ENCODE results near the gene DLEC1.

DLEC1 gene

DNA sequence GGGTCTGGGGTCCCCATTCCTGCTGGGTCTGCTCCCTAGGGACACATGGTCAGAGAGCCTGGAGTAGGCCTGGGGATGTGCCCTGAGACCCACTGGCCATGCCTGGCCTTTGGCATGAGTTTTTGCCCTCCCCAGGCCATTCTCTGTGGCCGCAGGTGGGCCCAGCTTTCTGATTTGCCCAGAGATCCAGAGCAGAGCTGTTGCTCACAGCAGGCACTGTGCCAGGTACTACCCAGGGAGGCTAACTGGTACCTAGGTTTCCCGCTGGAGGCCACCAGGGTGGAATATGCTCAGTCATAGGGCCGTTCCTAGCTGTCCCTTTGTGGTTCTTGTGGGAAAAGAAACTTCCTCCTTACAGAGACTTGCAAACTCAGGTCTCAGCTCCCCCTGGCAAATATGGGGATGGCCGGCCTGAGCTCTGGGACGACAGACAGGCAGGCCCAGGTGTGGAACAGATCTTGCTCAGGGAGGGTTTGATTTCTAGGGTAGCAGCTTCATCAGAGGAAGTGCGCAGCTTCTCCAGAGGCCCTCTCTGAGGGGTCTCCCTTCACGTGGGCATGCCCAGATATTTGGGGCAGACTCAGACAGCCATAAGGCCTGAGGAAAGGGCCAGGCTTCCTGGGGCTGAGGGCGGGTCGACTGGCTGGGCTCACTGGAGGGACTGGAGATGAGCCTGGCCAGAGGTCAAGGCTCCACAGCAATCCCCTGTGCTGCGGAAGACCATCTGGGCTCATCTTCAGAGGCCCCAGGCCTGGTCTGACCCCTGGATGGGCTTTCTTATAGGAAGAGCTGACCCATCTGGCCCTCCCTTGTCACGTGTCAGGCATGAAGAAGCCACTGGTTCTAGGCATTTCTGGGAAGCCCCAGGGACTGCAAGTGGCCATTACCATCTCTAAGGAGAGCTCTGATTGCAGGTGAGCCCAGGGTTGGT, 69.9 kb downstream of the DLEC1 start:
- no peak for DNase-seq (ENCODE audit: low read depth, low spot score)

DNA sequence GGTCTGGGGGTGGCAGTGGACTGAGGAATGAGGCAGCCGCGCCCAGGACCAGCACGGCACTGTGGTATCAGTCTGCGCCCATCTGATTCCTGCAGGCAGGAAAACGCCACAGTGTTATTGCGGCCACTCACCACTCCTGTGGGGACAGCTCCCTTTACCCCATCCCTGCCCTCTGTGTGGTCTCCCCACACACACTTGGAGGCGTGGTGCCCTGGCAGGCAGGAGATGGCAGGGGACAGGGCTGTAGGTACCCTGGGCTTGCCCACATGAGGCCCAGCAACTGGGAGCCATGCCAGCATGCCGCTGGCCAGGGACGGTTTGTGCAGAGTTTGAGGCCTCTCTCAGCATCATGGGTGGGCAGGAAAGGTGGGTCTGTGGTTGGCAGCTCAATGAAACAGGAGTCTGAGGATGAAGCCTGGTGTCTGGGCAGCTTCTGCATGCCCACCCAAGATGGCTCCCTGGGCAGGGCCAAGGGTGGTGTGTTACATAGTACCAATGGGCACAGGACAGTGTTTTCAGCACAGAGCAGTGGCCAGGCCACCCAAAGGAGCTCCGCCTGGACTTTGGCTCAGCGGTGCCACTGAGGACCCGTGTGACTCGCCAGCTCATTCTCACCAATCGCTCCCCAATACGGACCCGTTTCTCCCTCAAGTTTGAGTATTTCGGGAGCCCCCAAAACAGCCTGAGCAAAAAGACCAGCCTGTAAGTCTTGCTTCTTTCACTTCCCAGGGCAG, 70.7 kb downstream of the DLEC1 start:
- no peak for DNase-seq (ENCODE audit: low read depth, low spot score)

DNA sequence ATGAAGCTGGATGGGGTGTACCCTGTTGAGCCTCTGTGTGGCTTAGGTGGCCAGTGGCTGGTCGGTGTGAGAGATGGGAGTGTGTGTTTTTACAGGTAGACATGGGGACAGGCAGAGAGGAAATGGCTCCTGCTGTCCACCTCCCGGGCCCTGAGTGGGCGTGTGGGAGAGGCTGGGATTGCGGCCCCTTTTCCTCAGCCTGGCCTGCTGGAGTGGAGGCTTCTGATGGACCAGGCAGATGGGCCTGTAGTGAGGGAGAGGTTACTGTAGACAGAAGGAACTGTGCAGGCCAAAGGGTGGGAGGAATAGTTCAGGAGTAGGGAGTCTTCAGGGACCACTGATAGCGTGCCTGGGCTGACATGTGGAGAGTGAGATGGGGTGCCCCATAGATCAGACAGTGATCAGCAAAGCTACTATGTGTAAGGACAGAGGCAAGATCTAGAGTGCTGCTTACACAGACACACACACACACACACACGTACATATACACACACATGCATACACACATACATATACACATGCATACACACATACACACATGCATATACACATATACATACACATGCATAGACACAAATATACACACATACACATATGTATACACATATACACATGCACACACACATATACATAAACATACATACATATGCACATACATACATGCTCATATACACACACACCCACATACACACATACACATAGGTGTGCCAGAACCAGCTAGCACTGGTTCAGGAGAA, 71.5 kb downstream of the DLEC1 start:
- DNase-seq (ENCODE audit: low read depth, low spot score): no peak

DNA sequence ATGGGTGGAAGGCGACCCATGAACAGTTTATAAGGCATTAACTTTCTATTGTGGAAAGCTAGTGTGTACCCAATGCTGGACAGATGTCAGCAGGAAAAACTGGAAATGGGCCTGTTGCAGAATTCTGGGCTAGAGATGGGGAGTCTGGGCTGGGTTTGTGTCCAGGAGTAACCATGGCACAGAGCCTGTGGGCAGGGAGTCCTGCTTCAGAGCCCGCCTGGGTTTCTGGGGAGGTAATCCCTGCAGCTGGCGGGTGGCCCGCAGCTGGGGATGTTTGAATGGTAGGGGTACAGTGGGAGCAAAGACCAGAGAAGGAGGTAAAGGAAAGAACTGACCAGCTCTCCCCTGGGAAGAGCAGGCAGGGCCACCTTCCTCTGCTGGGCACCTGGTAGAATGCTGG, 72.2 kb downstream of the DLEC1 start:
- no peak for DNase-seq (ENCODE audit: low read depth, low spot score)

DNA sequence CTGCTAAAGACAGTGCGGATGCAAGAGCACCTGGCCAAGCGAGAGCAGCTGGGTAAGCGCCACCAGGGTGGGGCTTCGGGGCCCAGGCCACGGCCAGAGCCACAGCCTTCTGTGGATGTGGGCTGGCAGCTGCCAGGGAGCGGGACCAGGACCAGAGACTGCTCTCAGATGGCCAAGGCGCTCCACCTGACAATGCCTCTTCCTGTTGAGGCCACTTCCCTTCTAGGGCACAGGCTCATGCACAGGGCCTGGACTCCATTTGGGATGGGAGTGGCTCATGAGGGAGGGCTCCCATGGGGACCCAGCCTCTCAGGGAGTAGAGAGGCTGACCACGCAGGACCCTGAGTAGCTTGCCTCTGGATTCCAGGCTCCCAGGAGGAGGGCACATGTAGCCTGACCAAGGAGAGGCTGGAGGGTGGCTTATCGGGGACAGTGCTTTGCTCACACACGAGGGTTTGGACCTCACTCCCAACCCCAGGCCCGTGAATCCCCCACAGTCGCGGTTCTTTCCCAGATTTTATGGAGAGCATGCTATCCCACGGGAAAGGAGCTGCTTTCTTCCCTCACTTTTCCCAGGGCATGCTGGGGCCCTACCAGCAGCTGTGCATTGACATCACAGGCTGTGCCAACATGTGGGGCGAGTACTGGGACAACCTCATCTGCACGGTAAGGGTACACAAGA, 72.8 kb downstream of the DLEC1 start:
- DNase-seq (ENCODE audit: low read depth, low spot score): no peak

DNA sequence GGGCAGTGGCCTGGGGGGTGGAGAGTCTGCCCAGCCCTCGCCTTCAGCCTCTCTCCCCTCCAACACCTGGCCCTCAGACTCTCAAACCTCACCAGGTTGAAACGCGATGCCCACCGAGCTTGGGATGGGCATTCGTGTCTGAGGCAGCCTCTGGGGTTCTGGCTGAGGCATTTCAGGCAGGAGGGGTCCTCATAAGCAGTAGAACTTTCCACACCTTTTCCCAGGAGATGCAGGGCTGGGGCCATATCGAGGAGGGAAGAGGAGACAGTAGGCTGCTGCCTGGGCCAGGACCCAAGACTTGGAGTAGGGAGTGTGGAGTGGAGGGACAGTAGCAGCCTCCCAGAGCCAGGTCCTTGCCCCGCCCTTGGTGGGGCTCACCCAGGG, 73.4 kb downstream of the DLEC1 start:
- DNase-seq (ENCODE audit: low read depth, low spot score): no peak

DNA sequence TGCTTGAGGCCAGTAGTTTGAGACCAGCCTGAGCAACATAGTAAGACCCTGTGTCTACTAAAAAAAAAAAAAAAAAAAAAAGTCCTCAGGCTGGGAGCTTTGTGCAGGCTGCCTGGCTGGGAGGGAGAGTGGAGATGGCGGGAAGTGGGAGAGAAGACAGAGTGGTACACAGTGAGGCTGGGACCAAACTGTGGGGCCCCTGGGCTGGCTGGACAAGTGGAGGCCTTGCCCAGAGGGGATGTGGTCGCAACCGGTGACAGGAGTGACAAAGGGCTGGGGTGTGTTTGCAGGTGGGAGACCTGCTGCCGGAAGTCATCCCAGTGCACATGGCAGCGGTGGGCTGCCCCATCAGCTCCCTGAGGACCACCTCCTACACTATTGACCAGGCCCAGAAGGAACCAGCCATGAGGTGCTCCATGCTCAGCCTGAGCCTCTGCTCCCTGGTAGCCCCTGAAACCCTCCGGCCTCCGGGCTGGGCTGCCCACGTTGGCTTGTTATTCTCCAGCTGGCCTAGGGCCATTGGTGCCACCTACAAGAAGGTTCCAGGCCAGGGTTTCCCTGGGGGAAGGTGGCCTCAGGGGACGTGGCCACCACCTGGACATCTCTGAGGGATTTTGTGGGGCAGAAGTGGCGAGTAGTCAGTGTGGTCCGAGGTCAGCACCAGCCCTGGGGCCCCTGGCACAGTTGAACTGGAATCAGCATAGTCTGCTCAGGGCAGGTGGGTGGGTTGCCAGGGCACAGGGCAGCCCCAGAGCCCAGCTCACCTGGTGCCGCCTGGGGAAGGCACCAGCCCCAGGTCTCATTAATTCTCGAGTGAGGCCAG, 75.3 kb downstream of the DLEC1 start:
- no peak for DNase-seq (ENCODE audit: low read depth, low spot score)

DNA sequence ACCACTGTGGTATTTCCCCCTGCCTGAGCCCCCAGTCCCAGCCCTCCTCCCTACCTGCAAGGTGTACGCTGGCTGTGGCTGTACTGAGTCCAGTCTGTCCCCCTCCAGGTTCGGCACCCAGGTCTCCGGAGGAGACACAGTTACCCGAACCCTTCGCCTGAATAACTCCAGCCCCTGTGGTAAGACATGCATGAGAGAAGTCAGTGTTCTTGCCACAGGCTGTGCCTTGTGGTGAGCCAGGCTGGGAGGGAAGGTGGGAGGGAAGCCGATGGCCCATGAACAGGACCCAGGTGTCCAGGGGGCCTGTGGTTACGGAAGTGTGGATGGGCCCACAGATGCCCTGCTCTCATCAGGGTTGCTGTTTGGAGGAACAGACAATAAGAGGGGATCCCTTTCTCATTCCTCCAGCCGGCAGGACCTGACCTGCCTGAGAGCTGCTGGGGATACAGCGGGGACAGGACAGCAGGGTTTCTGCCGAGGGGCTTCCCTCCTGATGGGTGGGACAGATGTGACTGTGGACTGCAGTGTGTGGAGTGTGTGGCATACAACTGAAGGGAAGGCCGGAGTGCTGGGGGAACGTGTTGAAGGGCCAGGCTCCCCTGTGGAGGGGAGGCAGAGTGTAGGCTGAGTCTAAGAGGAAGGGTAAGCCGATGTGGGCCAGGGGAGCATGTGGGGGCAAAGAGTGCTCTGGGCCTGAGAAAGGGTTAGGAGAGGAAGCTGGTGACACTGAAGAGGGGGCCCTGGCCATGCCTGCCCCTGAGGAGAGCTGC, 76.1 kb downstream of the DLEC1 start:
- no peak for DNase-seq (ENCODE audit: low read depth, low spot score)

DNA sequence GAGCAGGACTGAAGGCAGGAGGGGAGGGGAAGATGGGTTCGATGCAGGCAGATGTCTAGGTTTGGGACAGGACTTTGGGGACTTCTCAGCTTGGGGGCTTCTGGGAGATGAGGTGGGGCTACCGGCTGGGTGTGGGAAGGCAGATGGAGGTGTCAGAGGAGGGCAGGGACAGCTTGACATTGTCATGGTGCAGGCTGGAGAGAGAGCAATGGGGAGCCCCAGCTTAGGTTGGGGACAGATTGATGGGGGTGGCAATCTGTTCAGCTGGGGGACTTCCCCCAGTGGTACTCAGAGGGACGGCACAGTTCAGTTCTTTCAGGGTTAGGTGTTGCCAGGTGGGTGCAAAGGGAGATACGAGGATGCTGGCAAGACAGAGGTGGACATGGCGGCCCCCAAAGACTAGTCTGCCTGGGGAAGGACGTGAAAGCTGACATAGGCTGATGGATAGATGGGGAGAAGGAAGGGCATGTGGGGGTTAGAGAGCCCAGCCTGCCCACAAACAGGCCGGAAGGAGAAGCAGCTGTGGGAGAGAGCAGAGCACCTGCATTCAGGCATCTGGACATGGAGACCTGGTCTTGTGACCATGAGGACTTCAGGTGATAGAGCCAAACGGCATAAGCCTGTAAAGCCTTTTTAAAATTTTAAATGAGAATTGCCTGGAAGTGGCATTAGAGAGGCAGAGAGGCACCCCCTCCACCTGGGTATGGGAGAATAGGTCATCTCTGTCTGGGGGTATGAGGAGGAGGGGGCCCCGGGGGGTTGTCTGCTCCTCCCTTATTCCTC, 76.8 kb downstream of the DLEC1 start:
- DNase-seq (ENCODE audit: low read depth, low spot score): no peak

DNA sequence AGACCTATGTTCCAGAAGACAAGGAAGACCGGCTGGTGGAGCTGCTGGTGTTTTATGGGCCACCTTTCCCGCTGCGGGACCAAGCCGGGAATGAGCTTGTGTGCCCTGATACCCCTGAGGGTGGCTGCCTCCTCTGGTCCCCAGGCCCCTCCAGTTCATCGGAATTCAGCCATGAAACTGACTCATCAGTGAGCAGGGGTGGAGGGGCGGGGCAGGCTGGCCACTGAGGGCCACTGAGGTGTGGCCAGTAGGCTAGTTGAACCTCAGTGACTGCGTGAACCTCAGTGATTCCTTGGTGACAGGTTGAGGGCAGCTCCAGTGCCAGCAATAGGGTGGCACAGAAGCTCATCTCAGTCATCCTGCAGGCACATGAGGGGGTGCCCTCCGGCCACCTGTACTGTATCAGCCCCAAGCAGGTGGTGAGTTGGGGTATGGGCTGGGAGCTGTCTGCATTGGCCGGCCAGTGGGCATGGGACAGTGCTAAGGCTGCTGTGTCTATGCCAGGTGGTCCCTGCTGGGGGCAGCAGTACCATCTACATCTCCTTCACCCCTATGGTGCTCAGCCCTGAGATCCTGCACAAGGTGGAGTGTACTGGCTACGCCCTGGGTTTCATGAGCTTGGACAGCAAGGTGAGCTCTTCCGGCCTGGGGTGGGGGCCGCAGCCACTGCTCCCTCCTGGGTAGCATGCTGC, 77.6 kb downstream of the DLEC1 start:
- DNase-seq (ENCODE audit: low read depth, low spot score): no peak

DNA sequence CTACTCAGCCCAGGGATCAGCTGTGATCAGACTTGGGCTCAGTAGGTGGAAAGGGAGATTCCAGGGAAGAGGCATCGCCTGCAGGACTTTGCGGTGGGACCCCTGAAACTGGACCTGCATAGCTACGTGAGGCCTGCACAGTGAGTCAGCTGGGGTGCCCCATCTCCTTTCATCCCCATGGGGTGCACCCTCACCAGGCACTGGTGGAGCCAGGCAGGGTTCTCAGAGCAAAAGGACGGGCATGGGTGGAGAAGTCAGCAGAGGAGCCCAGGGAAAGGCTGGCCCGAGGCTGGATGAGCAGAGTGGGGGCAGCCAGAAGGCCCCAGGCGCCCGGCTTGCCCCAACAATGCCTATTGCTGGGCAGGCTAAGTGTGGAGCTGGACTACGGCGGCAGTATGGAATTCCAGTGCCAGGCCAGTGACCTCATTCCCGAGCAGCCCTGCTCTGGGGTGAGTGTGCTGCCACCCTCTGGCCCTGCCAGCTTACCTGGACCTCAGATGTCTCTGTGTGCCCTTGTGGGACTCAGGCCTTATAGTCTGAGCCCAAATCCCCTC, 78.2 kb downstream of the DLEC1 start:
- no peak for DNase-seq (ENCODE audit: low read depth, low spot score)

DNA sequence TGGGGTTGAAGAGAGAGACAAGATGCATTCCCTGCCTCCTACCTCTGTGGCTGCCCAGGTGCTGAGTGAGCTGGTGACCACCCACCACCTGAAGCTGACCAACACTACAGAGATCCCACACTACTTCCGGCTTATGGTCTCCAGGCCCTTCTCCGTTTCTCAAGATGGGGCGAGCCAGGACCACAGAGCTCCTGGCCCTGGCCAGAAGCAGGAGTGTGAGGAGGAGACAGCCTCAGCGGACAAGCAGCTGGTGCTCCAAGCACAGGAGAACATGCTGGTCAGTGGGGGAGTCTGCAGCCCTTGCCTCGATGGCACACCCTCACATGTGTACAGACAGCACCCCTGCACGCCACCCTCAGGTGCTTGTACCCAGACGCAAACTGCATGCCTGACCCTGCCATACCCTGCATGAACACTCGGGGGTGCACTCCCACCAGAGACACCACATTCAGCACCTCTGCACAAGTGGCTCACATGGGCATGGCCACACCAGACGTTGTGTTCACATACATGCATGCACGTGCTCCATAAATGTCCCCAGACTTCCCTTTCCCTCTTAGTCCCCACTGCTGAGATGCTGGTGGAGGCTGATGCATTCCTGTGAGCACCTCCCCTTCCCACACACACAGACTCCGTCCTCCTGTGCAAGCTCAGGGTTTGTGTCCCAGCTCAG, 78.9 kb downstream of the DLEC1 start:
- peak; percentile 37 for DNase-seq (ENCODE audit: low read depth, low spot score)

DNA sequence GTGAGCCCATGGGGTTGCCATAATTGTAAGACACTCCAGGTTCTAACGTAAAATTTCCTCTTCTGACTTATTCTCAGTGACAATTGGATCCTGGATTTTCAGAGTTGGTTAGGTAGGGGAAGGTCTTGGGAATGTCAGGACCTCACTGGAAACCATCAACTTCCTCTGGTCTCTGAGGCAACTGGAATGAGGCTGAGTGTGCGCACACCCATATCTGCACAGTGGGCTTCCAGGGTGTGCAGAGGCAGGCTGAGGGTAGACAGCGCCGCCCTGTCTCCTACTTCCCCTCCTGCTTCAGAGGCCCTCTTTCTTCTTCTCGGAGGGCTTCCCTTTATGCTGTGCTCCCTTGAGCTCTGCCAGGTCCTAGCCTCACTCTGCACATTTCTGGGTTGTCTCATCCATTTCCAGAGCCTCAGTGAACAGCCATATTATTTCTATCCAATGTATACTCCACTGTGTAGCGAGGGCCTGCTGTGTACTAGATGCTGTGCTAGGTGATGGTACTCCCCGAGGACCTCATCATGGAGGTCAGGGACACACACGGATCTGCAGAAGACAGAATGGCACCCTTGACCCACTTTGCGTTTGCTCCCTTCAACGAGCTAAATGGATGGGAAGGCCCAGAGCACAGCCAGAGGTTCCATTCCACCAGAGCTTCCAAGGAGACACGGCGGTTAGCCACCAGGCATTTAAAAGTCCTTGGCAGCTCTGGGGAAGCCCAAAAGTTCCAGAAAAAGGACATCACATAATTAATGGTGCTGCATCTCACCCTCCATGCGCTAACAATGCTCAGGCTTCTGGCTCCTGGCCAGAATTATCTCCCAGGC, 79.6 kb downstream of the DLEC1 start:
- no peak for DNase-seq (ENCODE audit: low read depth, low spot score)

DNA sequence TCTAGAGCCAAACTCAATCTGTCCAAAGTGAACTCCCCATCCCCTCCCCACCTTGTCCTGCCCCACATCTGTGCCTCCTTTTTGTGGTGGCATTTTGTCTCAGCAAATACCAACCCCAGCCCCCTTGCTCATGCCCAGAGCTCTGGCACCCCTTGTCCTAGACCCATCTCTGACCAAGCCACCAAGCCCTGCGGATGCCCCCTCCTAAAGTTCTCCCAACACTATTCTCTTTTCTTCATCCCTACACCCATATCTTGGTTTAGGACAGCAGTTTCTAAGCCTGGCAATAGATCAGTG, 80.2 kb downstream of the DLEC1 start:
- DNase-seq (ENCODE audit: low read depth, low spot score): no peak

DNA sequence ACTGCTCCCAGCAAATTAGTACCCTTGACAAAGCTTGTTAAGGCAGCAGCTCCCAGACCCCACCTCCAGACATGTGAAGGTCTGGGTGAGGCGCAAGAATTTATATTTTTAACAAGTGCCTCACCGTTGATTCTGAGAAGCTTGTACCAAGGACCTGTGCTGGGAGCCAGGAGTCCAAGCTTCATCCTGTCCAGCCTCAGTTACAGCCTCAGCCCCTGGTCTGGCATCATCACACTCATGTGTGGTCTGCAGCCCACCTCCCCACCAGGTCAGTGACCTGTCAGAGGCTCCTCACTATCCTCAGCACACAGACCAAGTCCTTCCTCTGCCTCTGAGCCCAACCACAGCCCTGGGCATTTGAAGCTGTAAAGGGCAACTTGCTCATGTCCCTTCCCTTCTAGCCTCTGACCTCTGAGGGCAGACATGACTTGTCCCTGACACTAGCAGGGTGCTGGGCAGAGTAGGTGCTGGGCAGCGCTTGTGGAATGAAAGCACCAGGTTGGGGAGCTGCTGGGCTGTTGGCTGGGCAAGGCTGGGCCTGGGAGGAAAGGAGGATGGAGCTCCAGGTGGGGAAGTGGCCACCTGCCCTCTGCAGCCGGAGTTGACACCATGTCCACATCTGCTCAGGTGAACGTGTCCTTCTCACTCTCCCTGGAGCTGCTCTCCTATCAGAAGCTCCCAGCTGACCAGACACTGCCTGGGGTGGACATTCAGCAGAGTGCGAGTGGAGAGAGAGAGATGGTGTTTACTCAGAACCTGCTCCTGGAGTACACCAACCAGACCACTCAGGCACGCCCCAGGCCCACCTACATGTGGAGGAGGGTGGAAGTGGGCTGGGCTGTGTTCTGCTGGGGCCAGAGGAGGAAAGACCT, 81.0 kb downstream of the DLEC1 start:
- no peak for DNase-seq (ENCODE audit: low read depth, low spot score)

Measured in activated CD4-positive, CD25-positive, alpha-beta regulatory T cell treated with anti-CD3 and anti-CD28 coated beads, Interleukin-2, amount 50 U/mL, for 16 hours (primary cell).